Hepatocyte (in vitro differentiated cells): ENCODE results near the gene KNSTRN.

Experiments used
- EZH2phosphoT487 ChIP-seq: fragments of 200-600 bp; sonication (generic); IDR thresholded peaks from one replicate; pipeline ENCODE4 v1.6.1; 2018; ENCODE audit warnings: antibody characterized with exemption, mild to moderate bottlenecking, low read depth, moderate library complexity; ENCODE audit not compliant: unreplicated experiment, severe bottlenecking
- TF ChIP-seq, protein P1 (sequence below): fragments of 200-600 bp; sonication (generic); IDR thresholded peaks from 2 replicates; pipeline ENCODE4 v1.5.1; 2016; ENCODE audit warnings: antibody characterized with exemption, mild to moderate bottlenecking; ENCODE audit not compliant: poor library complexity

DNA sequence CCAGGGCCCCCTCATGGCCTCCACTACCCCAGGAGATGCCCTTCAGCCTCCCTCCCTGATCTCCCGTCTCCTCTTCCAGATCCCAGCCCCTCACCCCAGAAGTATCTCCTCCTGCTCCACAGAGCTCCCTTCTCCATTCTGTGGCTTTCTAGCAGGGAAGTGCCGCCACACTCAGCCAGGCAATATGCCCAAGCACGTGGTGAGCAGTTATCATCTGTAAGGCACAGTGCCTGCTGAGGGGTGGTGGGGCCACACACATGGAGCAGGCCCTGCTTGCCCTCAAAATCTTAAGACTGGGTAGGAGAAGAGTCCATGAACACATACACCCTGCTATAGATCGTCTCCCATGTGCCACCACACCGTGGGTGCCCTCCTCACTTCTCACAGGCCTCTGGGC lies 34.0 kb upstream of the KNSTRN start:
- TF ChIP-seq, protein P1, sequence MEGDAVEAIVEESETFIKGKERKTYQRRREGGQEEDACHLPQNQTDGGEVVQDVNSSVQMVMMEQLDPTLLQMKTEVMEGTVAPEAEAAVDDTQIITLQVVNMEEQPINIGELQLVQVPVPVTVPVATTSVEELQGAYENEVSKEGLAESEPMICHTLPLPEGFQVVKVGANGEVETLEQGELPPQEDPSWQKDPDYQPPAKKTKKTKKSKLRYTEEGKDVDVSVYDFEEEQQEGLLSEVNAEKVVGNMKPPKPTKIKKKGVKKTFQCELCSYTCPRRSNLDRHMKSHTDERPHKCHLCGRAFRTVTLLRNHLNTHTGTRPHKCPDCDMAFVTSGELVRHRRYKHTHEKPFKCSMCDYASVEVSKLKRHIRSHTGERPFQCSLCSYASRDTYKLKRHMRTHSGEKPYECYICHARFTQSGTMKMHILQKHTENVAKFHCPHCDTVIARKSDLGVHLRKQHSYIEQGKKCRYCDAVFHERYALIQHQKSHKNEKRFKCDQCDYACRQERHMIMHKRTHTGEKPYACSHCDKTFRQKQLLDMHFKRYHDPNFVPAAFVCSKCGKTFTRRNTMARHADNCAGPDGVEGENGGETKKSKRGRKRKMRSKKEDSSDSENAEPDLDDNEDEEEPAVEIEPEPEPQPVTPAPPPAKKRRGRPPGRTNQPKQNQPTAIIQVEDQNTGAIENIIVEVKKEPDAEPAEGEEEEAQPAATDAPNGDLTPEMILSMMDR, result no peak
- no peak for TF ChIP-seq EZH2phosphoT487
